HCEC 1CT (cell line): ENCODE measurements around the gene ABHD5.
A peak's percentile ranks its signal among the peaks of the same experiment; 100 is the strongest.

Experiments
- DNase-seq: peaks from one replicate; pipeline ENCODE4 v3.0.0-alpha.2; 2017

Gene ABHD5

DNA sequence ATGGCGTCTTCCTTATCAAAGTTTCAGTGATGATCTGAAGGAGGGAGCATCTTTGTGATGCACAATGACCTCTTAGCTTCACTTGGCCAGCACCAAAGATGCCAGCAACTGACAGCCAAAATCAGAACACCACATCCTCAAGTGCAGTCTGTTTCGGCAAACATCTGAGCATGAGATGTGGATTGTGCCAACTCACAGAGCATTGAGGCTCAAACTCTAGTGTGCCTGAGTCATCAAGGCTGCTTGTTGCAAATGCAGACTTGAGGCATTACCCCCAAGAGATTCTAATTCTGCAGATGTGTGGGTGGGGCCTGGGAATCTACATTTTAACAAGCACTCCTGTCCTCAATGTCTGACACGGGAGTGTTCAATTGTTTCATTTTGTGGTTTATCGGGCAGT, 35.8 kb downstream of the ABHD5 start:
- DNase-seq, result no peak

DNA sequence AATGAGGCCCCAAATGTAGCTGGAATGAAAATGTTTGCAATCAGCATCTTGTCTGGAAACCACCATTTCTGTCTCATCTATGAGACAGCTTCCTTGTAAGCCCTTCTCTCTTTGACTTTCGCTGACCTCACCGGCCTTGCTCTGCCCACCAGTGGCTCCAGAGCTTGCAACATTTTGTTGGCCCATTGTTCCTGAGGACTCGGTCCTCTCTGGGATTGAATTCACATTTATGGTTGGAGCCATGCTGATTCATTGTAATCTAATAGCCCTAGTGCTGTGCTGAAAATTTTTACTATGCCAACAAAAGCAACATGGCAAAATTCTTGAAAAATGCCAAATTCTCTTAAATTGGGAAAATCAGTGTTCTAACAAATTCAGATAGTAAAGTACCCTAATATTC, 37.2 kb downstream of the ABHD5 start:
- no peak for DNase-seq

DNA sequence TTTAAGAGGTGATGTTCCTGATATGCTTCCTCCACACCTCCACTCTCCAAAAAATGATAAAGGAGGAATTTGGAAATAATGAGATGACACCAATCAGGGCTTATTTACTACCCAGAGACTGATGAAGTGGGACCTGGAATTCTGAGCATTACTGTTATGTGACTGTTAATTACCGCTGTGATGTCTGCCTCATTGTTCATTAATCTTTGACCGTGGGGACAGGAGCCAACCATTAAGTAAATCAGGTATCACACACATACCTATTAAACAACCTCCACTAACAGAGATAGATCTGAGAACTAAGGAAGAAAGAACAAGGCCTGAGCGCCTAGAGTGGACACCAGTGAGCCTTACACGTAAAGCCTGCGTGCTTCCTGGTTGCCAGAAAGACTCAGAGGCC, 37.7 kb downstream of the ABHD5 start:
- DNase-seq, result no peak

DNA sequence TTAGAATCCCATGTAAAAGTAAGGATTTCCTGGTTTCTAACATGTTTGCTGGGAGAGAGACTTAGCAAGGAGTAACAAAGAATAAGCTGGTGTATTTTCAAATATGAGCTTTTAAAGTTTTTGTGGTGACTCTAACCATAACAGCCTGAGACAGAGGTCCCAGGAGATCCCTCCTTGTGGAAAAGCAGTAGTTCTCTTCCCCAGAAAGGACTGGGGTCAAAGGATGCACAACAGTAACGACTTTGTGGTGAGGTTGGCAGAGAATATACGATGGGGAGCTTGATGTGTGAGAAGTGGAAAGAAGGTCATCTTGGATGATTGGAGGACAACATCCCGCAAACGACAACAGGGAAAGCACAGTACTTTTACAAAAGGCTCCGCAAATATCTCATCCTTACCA, 38.2 kb downstream of the ABHD5 start:
- DNase-seq, result no peak

DNA sequence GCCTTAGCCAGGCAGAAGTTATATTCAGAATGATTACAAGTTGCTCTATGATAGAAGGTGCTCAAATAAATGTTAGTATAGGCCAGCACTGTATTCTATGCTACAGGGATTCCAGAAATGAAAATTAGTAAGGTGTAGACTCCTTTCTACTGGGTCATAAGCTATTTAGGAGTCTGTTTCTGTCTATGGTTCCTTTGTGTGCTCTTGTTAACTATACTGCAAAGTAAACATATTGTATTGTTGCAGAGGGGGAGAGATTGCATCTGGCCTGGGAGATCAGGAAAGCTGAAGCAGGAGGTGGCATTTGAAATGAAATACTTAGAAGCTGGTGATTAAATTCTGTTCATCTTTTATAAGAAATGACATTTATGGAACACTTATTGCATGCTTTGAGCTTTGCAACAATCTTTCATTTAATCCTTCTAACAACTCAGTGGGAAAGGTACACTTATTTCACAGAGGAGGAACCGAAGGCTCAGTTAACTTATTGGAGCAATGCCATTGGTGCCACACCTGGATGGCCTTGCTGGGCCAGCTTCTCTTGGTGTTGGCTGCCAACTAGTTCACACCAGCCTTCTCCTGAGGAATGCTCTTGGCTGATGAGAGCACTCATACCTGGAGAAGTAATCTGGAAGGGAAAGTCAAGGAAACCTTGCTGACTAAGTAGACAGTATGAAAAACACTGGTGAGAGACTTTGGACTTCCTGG, 39.1 kb downstream of the ABHD5 start:
- no peak for DNase-seq

DNA sequence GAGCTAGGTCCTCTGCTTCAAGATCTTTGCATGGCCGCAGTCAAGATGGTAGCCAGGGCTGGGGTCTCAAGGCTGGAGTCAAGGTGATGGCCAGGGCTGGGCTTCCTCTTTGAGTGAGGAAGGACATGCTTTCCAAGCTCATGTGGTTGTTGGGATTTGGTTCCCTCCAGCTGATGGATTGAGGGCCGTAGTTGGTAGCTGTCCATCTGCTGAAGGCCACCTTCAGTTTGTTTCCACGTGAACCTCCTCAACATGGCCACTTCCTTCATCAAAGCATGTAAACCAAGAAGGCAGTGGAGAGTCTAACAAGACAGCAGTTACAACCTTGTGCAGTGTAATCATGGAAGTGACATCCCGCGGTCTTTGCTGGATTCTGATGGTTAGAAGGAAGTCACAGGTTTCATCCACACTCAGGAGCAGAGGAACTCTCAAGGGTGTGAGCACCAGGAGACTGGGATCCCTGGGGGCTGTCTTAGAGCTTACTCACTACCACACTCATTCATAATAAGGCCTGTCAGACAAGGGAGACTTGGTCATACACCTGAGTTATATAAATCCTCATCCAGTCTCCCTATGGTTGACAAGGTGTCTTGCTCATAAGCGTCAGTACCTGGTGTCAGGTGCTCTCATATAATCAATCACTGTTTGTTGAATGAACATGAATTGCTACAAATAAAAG, 42.1 kb downstream of the ABHD5 start:
- no peak for DNase-seq

DNA sequence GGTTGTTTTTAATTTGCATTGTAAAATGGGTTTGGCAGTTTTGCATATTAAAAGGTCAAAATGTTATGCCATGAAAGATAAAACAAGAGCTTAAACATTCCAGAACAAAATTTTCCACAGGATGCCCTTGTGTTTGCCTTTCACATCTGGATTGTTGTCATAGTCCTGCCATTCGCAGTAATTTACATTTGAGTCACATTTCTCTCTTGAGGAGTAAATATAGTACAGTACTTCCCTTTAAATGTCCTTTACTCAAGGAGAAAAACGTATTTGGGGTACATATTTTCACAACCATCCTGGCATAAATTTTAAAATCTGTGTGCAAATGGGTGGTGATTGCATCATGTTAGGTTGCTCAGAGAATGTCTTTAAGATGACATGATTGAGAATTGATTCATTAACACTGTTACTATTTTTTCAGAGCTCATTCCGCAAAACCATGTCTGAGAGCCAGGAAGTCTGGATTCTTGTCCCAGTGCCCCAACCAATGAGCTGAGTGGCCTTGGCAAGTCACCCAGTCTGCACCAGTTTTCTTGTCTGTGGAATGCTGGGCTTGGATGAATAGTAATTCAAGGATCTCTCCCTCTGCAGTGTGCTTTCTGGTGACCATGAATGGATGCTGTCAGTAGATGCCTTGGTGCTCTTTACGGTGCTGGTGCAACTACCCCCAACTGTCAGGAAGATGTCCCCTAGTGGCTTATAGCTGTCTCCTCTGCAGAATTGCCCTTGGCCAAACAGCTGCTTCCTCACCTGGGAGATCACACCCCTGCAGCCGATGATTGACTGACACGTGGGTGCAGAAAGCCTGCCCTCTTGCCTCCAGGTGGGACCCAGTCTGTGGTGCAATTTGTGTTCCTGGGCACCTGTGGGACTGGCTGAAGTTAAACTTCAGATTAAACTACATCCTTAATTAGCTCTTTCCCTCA, 43.0 kb downstream of the ABHD5 start:
- DNase-seq, result peak; percentile 74

DNA sequence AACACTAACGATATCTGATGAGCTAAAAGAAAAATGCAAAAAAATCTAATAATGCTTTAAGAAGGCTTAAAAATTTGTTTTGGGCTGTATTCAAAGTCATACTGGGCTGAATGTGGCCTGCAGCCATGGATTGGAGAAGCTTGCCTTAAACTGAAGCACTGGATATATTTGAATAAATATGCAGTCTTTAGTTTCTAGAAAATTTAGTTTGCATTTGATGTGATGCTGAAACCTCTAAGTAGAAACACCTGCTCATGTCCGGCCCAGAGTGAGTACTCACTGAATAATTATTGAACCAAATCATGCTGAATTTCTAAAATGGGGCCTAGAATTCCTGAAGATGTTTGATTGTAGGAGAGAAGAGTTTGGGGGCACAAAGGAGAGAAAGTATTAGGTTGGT, 43.9 kb downstream of the ABHD5 start:
- DNase-seq, result no peak

DNA sequence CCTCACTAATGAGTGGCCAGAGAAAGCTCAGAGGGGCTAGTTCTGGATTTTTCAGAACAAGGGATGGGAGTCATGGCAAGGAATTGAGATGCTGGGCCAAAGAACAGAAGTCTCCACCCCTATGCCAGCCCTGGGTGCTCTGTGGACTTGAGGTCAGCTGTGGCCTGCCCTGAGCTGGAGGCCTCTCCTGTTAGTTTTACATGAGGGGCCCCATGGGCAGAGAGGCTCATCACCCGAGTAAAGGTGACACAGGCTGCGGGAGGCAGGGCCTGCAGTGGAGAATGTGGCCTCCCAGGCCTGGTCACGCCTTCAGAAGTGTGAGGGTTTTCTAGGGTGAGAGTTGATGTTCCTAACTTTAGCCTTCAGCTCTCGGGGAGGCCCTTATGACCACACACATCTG, 44.9 kb downstream of the ABHD5 start:
- DNase-seq, result no peak

DNA sequence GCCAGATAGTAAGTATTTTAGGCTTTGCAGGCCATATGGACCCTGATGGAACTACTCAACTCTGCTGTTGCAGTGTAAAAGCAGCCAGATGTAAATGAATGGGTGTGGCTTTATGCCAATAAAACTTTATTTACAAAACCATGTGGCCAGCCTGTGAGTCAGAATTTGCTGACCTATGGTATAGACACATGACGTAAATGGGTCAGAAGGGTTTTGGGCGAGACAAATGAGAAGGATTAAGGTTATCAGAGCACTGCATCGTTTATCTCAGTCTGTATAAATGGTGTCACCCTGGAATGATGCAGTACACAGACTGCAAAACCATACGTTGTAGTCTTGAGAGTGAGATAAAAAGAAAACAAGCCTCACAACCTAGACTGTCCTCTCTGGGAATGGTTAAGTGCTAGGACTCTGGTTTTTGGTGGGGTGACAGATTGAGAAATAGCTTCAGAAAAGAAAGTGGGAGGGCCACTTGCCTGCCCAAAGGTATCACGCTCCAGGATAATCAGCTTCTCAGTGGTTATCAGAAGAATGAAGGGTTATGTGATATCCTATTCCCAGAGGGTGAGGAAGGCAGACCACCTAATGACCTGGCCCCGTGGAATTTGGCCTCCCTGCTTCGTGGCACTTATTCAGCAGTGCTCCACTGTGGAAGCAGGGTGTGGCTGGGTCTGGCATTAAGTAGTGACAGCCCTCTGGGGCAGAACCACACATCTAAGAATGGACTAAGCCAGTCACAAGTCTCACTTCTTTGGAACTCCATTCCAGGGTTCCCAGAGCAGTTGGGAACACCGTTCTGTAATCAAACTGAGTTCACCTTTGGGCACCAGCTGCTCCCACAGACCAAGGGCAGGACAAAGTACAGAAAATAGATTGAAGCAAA, 46.1 kb downstream of the ABHD5 start:
- peak; percentile 60 for DNase-seq

DNA sequence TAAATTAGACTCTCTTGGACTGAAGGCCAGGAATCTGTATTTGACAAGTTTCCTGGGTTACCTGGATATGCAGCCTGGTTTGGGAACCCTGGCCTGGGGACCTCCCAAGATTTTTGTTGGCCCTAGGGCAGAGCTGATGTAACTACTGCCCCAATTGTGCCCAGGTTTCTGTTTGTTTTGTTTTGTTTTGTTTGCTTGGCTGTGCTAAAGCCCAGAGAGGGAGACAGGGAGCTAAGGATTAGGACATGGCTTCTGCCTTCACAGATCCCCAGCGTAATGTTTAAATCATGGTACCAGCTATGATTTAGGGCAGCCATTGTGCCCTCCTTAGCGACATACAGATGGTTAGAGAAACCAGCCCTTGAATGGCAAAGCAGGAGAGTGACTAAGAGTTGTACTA, 47.6 kb downstream of the ABHD5 start:
- DNase-seq, result no peak

DNA sequence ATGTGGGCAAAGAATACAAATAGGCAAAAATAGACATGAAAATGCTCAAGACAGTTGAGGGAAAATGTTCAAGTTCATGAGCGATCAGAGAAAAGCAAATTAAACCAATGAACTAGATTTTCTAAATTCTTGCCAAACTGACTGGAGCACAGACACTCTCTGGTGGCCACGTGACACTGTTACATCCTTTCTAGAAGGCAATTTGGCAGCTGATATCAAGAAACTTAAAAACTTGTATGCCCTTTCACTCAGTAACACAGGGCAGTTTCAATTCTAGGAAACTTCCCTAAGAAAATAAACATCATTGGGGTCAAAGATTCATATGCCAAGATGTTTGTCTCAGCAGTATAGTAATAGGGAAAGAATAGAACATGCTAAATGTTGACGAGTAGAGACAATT, 52.2 kb downstream of the ABHD5 start:
- peak; percentile 66 for DNase-seq

DNA sequence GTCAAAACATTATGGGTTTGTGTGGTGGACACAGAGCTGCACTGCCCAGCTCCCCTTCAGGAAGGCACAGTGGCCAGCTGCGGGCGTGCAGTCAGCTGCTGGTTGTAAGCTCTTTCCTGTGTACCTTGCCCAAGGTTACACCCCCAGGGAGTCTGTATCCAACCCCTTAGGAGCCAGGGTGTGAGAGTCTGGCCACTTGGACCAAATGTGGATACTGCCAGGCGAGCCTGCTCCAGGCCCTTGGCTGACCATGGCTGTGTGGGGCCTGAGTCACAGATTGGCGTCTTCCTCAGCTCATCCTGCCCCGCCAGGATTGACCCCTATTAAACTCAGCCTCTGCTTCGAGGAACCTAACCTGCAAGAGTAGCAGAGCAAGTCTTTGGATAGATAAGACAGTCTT, 56.9 kb downstream of the ABHD5 start:
- peak; percentile 72 for DNase-seq

DNA sequence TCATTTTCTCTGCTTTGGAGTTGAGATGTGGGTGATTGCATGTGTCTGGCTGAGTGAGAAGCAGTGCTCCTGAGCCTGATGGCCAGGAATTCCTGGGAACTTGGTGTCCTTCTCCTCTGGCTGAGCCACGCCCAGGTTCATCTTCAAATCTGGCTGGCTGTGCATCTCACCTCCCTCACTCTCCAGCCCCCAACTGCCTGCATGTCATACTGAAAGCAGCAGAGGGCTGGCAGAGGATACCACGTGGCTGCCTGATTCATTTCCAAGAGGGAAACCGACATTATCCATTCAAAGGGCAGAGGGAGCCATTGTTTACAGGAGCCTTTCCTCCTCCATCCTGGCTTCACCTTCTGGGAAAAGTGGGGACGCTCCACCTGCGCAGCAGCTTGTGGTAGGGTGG, 57.4 kb downstream of the ABHD5 start:
- DNase-seq, result peak; percentile 79

DNA sequence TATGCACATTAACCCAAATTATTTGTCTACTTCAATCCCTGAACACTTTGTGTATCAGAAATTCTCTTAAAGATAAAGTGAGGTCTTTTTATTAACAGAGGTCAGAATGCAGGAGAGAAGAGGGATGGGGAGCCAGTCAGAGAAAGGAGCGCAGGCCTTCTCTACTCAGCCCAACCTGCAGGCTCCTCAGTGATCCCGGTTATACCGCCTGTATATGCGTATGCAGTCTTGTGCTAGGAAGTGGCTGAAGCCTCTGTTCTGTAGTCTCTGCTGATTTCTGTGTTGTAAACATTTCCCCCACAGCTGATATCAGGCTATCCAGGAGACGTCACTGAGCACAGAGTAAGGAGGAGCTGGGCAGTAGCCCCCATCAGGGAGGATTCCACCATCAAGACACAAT, 57.9 kb downstream of the ABHD5 start:
- DNase-seq, result no peak

DNA sequence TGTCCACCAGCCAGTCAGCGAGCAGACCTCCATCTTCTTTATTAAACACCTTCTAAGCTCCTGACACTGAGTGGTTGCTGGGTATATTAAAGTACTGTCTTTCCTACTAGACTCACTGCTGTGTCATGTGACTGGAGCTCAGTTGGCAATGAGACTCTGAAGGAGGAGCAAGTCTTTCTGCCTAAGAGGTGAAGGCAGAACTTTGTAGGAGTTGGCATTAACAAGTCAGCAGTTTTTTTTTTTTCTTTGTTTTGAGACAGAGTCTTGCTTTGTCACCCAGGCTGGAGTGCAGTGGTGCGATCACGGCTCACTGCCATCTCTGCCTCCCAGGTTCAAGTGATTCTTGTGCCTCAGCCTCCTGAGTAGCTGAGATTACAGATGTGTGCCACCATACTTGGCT, 62.2 kb downstream of the ABHD5 start:
- DNase-seq, result no peak

DNA sequence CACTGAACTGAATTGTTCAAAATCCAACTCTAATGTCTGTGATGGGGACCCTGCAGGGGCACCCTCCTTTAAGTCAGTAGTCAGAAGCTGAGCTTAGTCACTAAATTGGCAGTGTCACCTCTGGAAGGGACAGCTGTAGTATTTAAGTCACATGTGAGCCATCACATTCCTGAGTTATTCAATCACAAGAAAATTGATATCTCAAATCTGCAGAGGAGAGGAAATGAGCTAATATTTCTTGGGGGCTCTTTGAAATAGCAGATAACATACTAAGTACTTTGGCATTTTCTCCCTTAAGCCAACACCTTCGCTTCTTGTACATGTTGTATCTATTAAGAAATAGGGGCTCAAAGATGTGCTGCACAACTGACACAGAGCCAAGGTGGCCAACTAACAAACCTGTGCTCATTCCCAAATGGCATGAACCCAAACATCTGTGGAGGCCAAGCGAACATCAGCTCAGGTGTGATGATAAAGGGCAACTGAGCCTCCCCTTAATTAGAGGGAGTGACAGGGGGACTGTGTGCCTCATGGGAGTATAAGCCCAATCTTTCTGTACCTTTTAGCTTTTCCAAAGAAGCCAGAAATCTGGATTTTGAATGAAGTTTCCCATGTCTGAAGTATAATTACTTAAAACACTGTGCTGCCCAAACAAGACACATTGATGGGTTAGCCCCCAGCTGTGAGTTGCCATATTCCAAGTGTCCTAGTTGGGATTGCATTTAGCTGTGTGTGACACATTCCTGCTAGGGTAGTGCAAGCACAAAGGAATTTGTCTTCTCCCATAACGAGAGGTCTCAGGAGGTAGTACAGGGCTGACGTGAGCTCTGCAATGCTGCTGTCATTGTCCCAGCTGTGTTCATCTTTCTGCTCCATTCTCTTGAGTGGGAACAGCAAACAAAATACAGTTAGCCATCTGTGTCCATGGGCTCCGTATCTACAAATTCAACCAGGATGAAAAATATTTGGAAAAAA, 63.3 kb downstream of the ABHD5 start:
- DNase-seq, result peak; percentile 91

DNA sequence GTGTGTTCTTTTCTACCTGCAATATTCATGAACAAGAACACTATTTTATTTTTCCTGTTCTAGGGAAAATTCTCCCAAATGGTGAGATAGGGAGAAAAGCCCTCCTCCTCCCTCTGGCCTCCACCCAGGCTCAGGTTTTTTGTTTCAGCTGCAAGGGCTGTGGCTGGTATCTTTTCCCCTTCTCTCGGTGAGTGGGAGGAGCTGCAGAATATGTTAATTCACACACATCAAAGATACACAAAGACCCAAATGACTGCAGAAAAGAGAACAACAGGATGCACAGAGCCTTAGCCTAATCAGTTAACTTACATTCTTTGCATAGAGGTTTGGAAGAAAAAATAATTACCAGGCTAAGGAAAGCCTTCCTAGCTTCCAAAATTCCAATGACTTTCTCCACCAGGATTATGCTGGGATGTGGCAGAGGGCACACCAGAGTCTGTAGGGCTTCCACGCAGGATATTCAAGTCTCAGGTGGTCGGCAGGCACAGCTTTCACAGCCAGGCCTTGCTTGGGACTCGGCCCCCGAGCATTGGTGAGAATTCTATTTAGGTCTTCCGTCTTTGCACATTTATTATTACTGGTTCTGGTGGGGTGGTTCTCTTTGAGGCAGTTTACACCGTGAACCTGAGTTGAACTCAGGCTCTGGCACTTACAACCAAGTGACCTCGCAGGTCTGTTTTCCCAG, 64.9 kb downstream of the ABHD5 start:
- no peak for DNase-seq

DNA sequence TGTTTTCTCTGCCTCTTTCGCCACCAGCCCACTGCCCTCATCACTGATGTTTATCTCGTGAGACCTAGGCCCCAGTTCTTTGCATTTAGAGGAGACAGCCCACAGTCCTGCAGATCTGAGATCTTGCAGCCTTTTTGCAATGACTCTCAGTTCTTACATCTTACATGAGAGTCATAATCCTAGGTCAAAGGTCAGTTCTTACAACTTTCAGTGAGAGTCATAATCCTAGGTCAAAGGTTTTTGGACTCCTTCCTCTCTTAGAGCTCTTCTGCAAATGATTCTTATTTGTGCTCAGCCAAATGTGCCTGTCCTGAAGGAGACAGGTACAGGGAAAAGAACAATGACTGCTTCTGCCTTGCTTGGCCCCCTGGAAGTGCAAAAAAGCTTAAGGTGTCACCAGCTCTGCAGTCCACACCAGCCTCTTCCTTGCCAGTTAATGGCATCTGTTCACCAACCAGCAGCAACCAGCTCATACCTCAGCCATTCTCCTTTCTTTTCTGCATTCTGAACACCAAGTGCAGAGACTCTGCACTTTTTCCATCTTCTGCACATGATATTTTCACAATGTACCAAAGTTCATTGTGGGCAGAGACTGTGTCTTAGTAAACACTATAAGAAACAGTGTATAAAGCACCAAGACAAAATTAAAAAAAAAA, 67.1 kb downstream of the ABHD5 start:
- peak; percentile 50 for DNase-seq

DNA sequence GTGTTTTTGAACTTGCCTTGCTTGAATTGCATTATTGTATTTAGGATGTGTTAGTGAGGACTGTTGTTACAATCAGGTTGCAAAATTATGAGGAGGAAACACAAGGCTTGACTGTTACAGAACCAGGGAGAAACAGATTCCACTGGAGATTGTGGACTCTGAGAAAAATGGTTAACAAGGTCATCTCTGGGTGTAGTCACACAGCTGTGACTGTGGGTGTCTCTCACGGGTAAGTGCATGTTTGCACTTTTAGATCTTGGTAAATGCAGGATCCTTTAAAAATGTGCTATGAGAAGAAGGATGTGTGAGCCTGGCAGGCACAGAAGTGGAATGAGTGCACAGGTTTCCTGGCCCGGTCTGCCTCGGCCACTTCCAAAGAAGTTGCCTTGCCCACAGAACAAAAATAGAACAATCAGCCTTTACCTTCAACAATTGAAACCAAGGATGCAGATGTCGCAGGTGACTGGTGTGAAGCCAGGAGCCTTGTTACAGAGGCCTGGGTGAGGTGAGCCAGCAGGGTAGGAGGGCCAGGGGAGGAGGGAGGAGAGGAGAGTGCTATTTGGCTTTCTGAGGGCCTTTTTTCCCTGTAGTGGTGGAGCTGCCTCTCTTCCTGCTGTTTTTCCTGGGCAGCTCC, 68.0 kb downstream of the ABHD5 start:
- no peak for DNase-seq
